ENCODE measurements around the gene CDON.
"Not testable (repeated sequence)": the region's sequence is repeated elsewhere in the genome, so short reads cannot be mapped to it uniquely, and the experiment has no call there.

The CDON gene

DNA sequence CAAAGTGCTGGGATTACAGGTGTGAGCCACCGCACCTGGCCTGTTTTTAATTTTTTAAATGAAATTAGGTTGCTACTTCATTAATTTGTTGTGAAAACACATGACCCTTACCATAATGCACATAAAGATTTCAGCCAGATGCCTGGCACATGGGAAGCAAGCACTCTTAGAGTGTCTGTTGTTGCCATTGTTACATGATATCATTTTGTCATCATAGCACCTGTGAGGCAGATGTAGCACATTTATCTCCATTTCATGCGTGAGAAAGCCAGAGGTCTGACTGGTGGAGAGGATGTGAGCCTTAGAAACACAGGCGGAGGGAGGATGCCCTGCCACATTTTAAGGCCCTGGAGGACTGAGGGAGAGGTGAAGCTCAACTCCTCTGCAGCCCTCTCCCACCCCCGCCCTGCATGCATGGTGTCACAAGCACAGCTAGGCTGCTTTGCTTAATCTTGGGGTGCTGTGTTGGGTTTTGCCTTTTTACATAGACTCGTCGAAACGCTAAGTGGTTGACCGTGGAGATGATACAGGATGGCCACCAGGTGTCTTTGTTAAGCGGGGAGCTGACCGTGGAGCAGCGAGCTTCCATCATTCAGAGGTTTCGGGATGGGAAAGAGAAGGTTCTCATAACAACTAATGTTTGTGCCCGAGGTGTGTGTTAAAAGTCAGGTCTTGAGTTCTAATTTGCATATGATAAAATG, 144.4 kb downstream of the CDON start:
- no peak for DNase-seq

DNA sequence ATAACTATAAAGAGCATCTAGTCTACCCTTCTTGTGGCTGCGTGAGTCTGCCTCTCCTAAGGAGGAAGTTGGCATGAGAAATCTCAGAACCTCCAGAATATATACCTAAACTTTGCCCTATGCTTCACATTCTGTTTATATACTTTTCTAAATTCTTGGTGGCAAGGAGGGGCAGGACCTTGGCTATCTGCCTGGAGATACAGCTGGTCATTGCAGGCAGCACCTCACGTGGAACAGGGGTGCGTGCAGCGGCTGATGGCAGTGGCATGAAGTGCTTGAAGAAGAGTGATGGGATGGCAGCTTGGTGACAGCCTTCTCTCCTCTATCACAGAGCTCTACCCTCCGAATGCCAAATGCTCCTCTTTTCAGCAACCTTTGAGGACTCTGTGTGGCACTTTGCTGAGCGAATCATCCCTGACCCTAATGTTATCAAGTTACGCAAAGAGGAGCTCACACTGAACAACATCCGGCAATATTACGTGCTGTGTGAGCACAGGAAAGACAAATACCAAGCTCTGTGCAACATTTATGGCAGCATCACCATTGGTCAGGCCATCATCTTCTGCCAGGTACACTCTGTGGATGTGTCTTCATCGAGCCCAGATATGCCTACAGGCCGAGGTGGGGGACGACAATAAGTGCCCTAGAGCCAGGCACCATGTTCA, 145.9 kb downstream of the CDON start:
- no peak for DNase-seq

DNA sequence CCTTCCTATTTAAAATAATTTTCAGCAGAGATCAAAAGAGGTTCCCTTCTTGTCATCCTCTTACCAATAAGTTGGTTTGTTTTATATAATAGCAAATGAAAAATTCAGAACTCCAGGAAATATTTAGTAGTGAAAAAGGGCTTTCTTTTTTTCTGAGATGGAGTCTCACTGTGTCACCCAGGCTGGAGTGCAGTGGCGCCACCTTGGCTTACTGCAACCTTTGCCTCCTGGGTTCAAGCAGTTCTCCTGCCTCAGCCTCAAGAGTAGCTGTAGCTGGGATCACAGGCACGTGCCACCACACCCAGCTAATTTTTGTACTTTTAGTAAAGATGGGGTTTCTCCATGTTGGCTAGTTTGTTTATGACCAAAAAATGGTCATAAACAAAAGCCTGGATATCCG, 148.1 kb downstream of the CDON start:
- DNase-seq, result not testable (repeated sequence)

DNA sequence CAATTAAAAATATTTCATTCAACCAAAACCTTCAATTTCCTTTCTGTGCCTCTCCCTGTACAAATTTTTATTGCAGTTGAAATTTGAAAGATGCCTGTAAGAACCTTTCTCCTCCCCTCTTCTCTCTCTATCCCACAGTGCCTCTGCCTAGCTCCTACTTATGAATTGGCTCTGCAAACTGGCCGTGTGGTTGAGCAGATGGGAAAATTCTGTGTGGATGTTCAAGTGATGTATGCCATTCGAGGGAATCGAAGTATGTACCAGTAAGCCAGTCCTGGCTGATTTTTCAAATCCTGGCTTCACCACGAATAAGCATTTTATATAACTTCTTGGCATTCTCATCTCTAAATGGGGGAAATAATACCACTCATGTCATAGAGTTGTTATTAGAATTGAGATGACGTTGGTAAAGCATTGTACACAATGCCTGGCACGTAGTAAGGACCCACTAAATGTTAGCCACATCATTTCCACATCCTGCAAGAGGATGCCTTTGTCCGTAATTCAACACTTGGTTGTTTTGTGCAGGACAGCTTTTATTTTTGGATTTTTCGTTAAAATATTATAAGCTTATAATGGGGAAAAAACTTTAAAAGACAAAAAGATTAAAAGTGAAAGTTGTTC, 152.3 kb downstream of the CDON start:
- DNase-seq, result no peak

All from NCI-H226 (cell line).